Esophagus (tissue), 2 donors: ENCODE measurements around the gene POLR3K. TPM values are rescaled to one million over a fixed set of nuclear protein-coding genes. Genes with fewer than 3 reads are reported as not detected.
"Not testable (repeated sequence)": the region's sequence is repeated elsewhere in the genome, so short reads cannot be mapped to it uniquely, and the experiment has no call there.

Experiments used
- H3K27ac ChIP-seq, 2 donors: one replicate each; pipeline ENCODE4 v1.5.1; 2013; ENCODE audit warnings: low read depth in 2 of 2, mild to moderate bottlenecking in 2 of 2, inconsistent platforms in 1 of 2, low read length in 1 of 2, moderate library complexity in 1 of 2
- H3K27me3 ChIP-seq, 2 donors: one replicate each; pipeline ENCODE4 v1.6.1; 2013; ENCODE audit warnings: low read length in 2 of 2, control low read depth in 1 of 2, mild to moderate bottlenecking in 1 of 2; ENCODE audit not compliant: insufficient read depth in 2 of 2, control insufficient read depth in 1 of 2
- H3K36me3 ChIP-seq, 2 donors: one replicate each; pipeline ENCODE4 v1.6.1; 2013; ENCODE audit warnings: low read length in 1 of 2; ENCODE audit not compliant: control insufficient read depth in 2 of 2, insufficient read depth in 2 of 2
- H3K4me1 ChIP-seq, 2 donors: one replicate each; pipeline ENCODE4 v1.6.1; 2013; ENCODE audit warnings: low read length in 1 of 2; ENCODE audit not compliant: control insufficient read depth in 2 of 2, insufficient read depth in 2 of 2
- H3K4me3 ChIP-seq, 2 donors: one replicate each; pipeline ENCODE4 v1.5.1; 2013; ENCODE audit warnings: low read length in 2 of 2, mild to moderate bottlenecking in 2 of 2, low read depth in 1 of 2, moderate library complexity in 1 of 2
- H3K9me3 ChIP-seq, 2 donors: one replicate each; pipeline ENCODE4 v1.6.1; 2013; ENCODE audit warnings: mild to moderate bottlenecking in 2 of 2, low read depth in 1 of 2, low read length in 1 of 2, moderate library complexity in 1 of 2; ENCODE audit not compliant: control insufficient read depth in 2 of 2, insufficient read depth in 1 of 2
- WGBS, 2 donors: extraction: QIAGEN DNeasy Blood & Tissue Kit; methylation state at CpG; one replicate each; pipeline ENCODE4 v1.1.7; 2013; 5-methylcytosine and 5-hydroxymethylcytosine counted together
- polyA plus RNA-seq, 2 donors: library from polyadenylated mRNA; stranded (reverse); fragments of 200-250 nt; gene quantifications; one replicate each; pipeline ENCODE4 v1.2.3, GENCODE V29; 2013
- donor health status: healthy with polysubstance abuse.
- donor health status: Bipolar disorder and iron deficiency.

POLR3K gene
- polyA plus RNA-seq, 2 donors, result 4.3 to 11.4 TPM

DNA sequence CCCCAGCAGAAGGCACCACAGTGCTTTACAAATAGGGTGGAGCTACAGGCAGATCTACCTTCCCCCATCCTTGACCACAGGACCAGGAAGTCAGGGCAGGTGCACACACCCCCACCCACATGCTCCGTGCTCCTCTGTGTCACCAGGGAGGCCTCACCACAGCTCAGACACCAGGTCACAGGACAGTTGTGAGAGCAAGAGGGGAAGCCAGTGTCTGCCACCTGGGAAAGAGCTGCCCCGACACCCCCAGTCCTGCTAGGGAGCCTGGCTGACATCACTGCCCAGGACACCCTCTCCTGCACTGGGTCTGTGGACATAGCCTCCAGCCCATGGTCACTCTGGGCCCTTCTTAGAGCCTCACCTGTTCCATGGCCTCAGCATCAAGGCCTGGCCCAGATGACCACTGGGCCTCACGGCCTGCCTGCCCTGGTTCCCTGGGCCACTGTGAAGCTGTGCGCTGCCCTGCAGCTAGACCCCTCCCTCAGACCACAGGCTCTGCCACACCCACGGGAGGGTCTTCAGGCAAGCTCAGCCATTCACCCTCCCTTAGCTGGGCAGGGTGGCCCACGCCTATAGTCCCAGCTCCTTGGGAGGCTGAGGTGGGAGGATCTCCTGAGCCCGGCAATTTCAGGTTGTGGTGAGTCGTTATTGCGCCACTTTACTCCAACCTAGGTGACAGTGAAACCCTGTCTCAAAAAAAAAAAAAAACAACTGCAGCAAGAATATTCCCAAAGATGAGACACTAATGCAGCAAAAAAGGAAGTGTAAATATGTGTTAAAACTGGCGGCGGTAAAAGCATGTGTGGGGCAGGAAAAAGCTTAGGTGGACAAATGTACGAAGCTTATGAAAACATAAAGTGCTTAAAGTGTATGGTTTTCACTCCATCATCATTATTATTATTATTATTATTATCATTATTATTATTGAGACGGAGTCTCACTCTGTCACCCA is 14.2 kb downstream of the POLR3K start:
- H3K9me3 ChIP-seq, result no peaks in the 10 kb centered on the region
- no peaks in the 10 kb centered on the region for H3K27me3 ChIP-seq
- 82 to 85% methylated on average over 13 of the region's 13 CpGs for WGBS, 2 donors
- peaks cover 0 to 2% of the 10 kb centered on the region in 2 donors for H3K36me3 ChIP-seq
- peaks cover 0 to 9% of the 10 kb centered on the region in 2 donors for H3K4me1 ChIP-seq
- H3K27ac ChIP-seq, result peak overlapping the region in 1 of 2 donors; percentile 21
- no peak overlapping the region for H3K4me3 ChIP-seq

DNA sequence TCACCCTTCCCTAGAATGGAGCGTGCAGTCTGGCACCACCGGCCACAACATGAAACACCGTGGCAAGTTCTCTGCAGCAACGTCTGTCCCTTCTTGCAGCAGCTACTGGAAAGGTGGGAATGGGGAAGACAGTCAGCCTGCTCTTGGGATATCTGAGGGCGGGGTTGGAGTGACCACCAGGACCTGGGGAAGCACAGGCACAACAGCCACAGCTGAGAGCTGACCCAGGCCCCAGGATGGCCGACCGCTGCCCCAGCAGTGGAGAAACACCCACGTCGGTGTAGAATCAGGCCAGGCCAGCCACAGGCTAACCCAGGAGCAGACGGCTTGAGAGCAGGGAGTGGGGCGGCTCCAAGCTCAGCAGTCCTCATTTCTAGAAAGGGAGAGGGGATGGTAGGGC is 15.2 kb downstream of the POLR3K start:
- H3K9me3 ChIP-seq, H3K27me3 ChIP-seq, H3K4me3 ChIP-seq, H3K27ac ChIP-seq, H3K36me3 ChIP-seq, H3K4me1 ChIP-seq: not testable (repeated sequence)
- WGBS, 2 donors, result 88 to 94% methylated on average over 11 of the region's 11 CpGs

DNA sequence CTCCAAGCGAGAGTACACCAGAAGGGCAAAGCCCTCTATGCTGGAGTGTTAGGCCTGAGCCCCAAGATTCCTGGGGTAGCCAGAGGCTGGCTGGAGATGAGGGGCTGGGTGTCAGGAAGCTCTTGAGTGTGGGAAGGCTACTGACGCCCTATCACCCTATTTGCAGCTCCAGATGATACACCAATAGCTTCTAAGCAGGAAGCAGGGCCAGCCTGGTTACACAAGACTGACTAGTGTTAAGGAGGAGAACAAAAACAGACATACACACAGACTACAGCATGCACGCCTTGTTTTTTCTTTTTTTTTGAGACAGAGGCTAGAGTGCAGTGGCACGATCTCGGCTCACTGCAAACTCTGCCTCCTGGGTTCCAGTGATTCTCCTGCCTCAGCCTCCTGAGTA is 15.9 kb downstream of the POLR3K start:
- no peak overlapping the region for H3K4me3 ChIP-seq
- peaks cover 0 to 9% of the 10 kb centered on the region in 2 donors for H3K4me1 ChIP-seq
- no peaks in the 10 kb centered on the region for H3K27me3 ChIP-seq
- no peaks in the 10 kb centered on the region for H3K36me3 ChIP-seq
- WGBS, 2 donors, result 90 to 92% methylated on average over 5 of the region's 5 CpGs
- no peak overlapping the region for H3K27ac ChIP-seq
- H3K9me3 ChIP-seq, result no peaks in the 10 kb centered on the region

DNA sequence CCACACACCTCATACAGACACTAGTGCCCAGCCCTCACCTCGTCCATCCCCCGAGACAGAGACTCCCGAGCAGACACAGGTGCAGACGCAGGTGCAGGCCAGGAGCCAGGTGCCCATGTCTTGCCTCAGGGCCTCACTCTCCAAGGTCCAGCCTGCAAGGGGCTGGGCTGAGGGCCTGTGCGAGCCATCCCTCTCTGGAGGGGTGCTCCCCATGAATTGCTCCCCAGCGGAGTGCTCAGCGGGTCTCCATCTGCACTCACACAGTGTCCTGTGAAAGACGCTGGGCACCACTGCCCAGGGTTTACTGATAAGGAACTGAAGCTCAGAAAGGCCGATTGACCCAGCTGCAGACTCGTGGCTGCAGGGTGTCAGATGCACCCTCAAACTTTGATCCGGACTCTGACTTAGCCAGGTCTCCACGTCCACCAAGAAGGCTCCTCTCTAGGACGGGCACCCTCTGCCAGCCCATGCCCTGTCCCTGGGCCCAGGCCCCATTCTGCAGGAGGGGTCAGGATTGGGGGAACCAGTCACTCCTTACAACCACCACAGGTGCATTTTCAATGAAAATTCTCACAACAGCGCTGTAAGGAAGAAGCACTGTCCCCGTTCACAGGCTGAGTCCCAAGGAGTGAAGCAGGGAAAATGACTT is 16.9 kb downstream of the POLR3K start:
- H3K27me3 ChIP-seq, result no peaks in the 10 kb centered on the region
- 82 to 88% methylated on average over 15 of the region's 15 CpGs for WGBS, 2 donors
- H3K4me1 ChIP-seq, result peaks cover 0 to 9% of the 10 kb centered on the region in 2 donors
- no peak overlapping the region for H3K4me3 ChIP-seq
- H3K36me3 ChIP-seq, result no peaks in the 10 kb centered on the region
- H3K9me3 ChIP-seq, result no peaks in the 10 kb centered on the region
- no peak overlapping the region for H3K27ac ChIP-seq

DNA sequence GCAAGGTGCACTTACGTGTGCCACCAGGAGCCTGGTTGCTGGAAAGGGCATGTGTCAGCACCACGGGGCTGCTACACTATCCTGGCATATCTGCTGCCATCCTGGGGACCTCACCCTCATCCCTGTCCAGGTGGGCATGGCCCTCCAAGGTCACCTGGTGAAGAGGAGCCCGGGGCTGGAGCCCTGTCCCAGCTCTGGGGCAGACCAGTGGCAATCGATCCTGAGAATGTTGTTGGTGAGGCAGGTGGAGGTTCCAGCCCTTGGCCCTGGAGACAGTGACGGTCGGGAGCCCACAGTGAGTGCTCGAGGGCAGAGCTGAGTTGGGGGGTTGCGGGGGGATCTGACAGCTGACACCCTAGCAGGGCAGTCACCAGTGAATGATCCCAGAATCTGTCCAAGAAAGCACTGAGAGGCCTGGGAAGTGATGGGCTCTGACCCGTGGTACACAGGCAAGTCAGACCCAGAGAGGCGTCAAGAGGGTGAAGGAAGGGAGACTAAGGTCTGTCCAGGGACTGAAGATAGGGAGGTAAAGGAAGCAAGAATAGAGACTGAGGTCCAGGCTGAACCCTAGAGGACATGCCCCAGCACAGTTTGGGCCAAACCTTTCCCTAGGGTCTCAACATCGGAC is 17.6 kb downstream of the POLR3K start:
- Histone ChIP-seq H3K9me3 (no peaks in the 10 kb centered on the region), H3K4me3 (no peak overlapping the region), H3K36me3 (no peaks in the 10 kb centered on the region), H3K4me1 (peaks cover 0 to 9% of the 10 kb centered on the region in 2 donors), H3K27ac (no peak overlapping the region), H3K27me3 (no peaks in the 10 kb centered on the region)
- 89% methylated on average over 10 to 11 of the region's 11 CpGs for WGBS, 2 donors

DNA sequence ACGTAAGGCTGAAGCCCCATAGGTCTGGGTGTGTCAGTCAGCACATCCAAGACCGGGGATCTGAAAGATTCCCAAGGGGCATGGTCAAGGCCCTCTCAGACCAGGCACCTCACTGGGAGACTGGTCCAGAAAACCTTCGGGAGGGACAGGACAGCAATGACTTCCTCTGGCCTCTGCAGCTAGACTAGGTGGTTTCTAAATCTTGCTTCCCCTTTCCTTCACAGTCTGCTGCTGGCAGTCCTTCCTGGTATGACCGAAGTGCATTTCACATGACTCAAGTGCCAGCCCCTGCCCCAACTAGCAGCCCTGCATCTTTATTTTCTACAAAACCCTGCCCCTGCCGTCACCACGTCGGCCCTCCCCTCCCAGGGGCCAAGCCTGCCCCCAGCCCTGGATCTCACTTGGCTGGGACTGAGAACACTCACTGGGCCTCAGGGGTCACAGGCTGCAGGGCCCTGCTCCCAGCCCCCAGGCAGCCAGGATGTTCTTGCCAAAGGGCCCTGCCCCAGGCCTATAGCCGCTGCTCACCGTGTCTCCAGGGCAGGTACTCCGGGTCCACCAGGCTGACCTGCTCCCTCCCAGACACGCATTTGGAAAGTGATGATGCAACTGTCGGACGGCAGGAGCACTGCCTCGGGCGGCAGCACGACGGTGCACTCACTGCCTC is 18.3 kb downstream of the POLR3K start:
- Histone ChIP-seq H3K27me3 (no peaks in the 10 kb centered on the region), H3K9me3 (no peaks in the 10 kb centered on the region), H3K4me1 (peaks cover 0 to 9% of the 10 kb centered on the region in 2 donors), H3K36me3 (no peaks in the 10 kb centered on the region), H3K27ac (no peak overlapping the region), H3K4me3 (no peak overlapping the region)
- 74 to 80% methylated on average over 17 of the region's 17 CpGs for WGBS, 2 donors

DNA sequence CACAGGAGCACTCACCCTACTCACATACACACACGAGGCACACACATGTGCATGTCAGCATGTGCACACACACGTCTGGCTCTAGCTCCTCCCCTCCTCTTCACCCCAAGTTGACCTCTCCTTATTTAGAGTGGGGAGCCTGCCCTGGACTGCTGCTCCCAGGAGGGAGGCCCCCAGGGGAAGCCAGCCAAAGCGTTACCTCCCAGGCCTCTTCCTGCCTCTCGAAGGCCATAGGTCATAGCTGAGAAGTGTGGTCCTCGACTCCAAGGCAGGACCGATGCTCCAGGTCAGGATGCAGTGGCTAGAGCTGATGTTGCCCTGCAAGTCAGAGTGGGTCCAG is 18.8 kb downstream of the POLR3K start:
- Histone ChIP-seq H3K36me3 (no peaks in the 10 kb centered on the region), H3K9me3 (no peaks in the 10 kb centered on the region), H3K27ac (no peak overlapping the region), H3K4me3 (no peak overlapping the region), H3K4me1 (peaks cover 0 to 9% of the 10 kb centered on the region in 2 donors), H3K27me3 (no peaks in the 10 kb centered on the region)
- whole genome bisulfite sequencing, 2 donors, result 56 to 57% methylated on average over 6 of the region's 6 CpGs

DNA sequence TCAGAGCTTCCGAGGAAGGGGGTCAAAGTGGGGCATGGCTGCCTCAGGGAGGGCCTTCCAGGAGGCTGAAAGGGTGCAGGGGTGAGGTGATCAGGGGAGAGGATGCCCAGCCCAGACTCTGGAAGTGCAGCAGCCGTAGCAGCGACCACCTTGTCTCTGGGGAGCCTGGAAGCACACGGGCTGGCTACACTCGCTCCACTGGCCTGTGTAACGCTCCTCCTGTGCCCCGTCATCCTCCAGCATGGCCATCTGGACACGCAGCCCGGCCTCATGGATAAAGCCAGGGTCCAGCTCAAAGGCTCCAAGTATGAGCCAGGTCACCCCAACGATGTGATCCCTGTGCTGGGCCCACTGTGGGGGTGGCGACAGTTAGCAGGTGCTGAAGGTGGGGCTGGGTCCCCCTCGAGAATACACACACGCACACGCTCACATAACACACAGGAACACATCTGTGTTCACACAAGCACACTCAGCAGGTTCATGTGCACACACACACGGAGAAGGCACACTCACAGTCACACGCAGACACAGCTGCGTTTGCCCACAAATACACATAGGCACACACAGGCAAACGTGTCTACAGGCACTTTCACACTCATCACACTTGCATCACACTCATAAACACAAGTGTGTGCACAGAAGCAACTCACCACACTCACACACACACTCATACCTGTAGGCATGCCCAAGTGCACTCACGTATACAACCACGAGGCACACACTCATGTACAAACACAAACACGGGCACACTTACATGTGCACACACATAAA is 19.3 kb downstream of the POLR3K start:
- H3K36me3 ChIP-seq, result no peaks in the 10 kb centered on the region
- peaks cover 0 to 6% of the 10 kb centered on the region in 2 donors for H3K4me1 ChIP-seq
- no peak overlapping the region for H3K4me3 ChIP-seq
- H3K27ac ChIP-seq, result no peak overlapping the region
- H3K27me3 ChIP-seq, result no peaks in the 10 kb centered on the region
- H3K9me3 ChIP-seq, result no peaks in the 10 kb centered on the region
- 85 to 87% methylated on average over 21 of the region's 21 CpGs for WGBS, 2 donors
